IPS-NIHi7 (cell line): ENCODE measurements around the gene CRADD.
"Not testable (repeated sequence)": the region's sequence is repeated elsewhere in the genome, so short reads cannot be mapped to it uniquely, and the experiment has no call there.

ENCODE experiments used
- DNase-seq: peaks from one replicate; pipeline ENCODE4 v3.0.0; 2012; ENCODE audit warnings: mixed read lengths; ENCODE audit errors: extremely low spot score

CRADD gene

GRCh38 chr12:93901739-93902138 lies 224.6 kb downstream of the CRADD start:
- DNase-seq, result no peak

- no peak for DNase-seq
Measured at GRCh38 chr12:93902192-93902591, 225.0 kb downstream of the CRADD start.

- DNase-seq, result no peak
Measured at GRCh38 chr12:93902736-93903562, 225.8 kb downstream of the CRADD start.

GRCh38 chr12:93904124-93904523 lies 226.9 kb downstream of the CRADD start:
- no peak for DNase-seq

GRCh38 chr12:93908264-93908663 lies 231.1 kb downstream of the CRADD start:
- no peak for DNase-seq

- DNase-seq, result no peak
Measured at GRCh38 chr12:93908846-93909567, 231.8 kb downstream of the CRADD start.

GRCh38 chr12:93911396-93911795 lies 234.2 kb downstream of the CRADD start:
- no peak for DNase-seq

- no peak for DNase-seq
Measured at GRCh38 chr12:93912086-93912733, 235.0 kb downstream of the CRADD start.

- DNase-seq, result no peak
Measured at GRCh38 chr12:93913845-93914244, 236.7 kb downstream of the CRADD start.

- DNase-seq, result no peak
Measured at GRCh38 chr12:93914281-93914680, 237.1 kb downstream of the CRADD start.

- DNase-seq, result no peak
Measured at GRCh38 chr12:93915411-93915810, 238.2 kb downstream of the CRADD start.

GRCh38 chr12:93916402-93916801 lies 239.2 kb downstream of the CRADD start:
- no peak for DNase-seq

- no peak for DNase-seq
Measured at GRCh38 chr12:93918262-93918661, 241.1 kb downstream of the CRADD start.

- DNase-seq, result no peak
Measured at GRCh38 chr12:93918900-93919299, 241.7 kb downstream of the CRADD start.

GRCh38 chr12:93921521-93921920 lies 244.3 kb downstream of the CRADD start:
- DNase-seq, result no peak

- no peak for DNase-seq
Measured at GRCh38 chr12:93922583-93923006, 245.4 kb downstream of the CRADD start.

- no peak for DNase-seq
Measured at GRCh38 chr12:93924367-93924766, 247.2 kb downstream of the CRADD start.

- no peak for DNase-seq
Measured at GRCh38 chr12:93925585-93926205, 248.5 kb downstream of the CRADD start.

GRCh38 chr12:93926237-93926636 lies 249.1 kb downstream of the CRADD start:
- no peak for DNase-seq

GRCh38 chr12:93929081-93929480 lies 251.9 kb downstream of the CRADD start:
- DNase-seq, result not testable (repeated sequence)

- no peak for DNase-seq
Measured at GRCh38 chr12:93937812-93938211, 260.6 kb downstream of the CRADD start.

GRCh38 chr12:93938317-93938716 lies 261.1 kb downstream of the CRADD start:
- no peak for DNase-seq
